Calu3 (cell line): Measurements from ENCODE around the gene DRP2. TPM values are rescaled to one million over a fixed set of nuclear protein-coding genes. Genes with fewer than 3 reads are reported as not detected.

ENCODE experiments used
- BruUV-seq: library from RNA; stranded (reverse); fragments of 400-500 nt; replicated peaks from 2 replicates; lab custom pipeline; 2021; lab: Mats Ljungman, UMichigan
- CTCF ChIA-PET: fragments of 300-600 bp; sonication (Branson Sonifier 250); formaldehyde crosslinking; loops from one replicate; lab custom pipeline; 2022; ENCODE audit warnings: antibody characterized with exemption; lab: Charles Lee
- DNase-seq: peaks from one replicate; pipeline ENCODE4 v3.0.0; 2022
- H3K27ac Mint-ChIP-seq: one replicate; pipeline ENCODE4 v1.8.0; 2022; ENCODE audit warnings: mixed read lengths; ENCODE audit not compliant: unreplicated experiment
- H3K27me3 Mint-ChIP-seq: one replicate; pipeline ENCODE4 v1.8.0; 2022; ENCODE audit warnings: mixed read lengths; ENCODE audit not compliant: unreplicated experiment
- H3K36me3 Mint-ChIP-seq: one replicate; pipeline ENCODE4 v1.8.0; 2022; ENCODE audit warnings: mild to moderate bottlenecking, moderate library complexity, mixed read lengths; ENCODE audit not compliant: insufficient read depth, unreplicated experiment
- H3K4me1 Mint-ChIP-seq: one replicate; pipeline ENCODE4 v1.8.0; 2022; ENCODE audit warnings: mild to moderate bottlenecking, low read depth, mixed read lengths; ENCODE audit not compliant: unreplicated experiment
- H3K4me3 Mint-ChIP-seq: one replicate; pipeline ENCODE4 v1.8.0; 2022; ENCODE audit warnings: mild to moderate bottlenecking, low read depth, moderate library complexity, mixed read lengths; ENCODE audit not compliant: unreplicated experiment
- H3K9me3 Mint-ChIP-seq: one replicate; pipeline ENCODE4 v1.8.0; 2022; ENCODE audit warnings: low read depth, mixed read lengths; ENCODE audit not compliant: unreplicated experiment
- intact Hi-C: fragments of 100-400 bp; cut with micrococcal nuclease; formaldehyde crosslinking; loops from one replicate; pipeline ENCODE4 v1.10.0; 2022; ENCODE audit not compliant: unreplicated experiment
- total RNA-seq: library from RNA; stranded (reverse); gene quantifications from 2 replicates; pipeline ENCODE4 v1.2.3, GENCODE V29; 2022
- TF ChIP-seq, protein P1 (sequence below): fragments of 200-600 bp; IDR thresholded peaks from one replicate; pipeline ENCODE4 v1.8.0; 2022; ENCODE audit warnings: antibody characterized with exemption; ENCODE audit not compliant: unreplicated experiment

The DRP2 gene
- total RNA-seq, 1 experiment from 2014 or later = 0.66 TPM

DNA sequence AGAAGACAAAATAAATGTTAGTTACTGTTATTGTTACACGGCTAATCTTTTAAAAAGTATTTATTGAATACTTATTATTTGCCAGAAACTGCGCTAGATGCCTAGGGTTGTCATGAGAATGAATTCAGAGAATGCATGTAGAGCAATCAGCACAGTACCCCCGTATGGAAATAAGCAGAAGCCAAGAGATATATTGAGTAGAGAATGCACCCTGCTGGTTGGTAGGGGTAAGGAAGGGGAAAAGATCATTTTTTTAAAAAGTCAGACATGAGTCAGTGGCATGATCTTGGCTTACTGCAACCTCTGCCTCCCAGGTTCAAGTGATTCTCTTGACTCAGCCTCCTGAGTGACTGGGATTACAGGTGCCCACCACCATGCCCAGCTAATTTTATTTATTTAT, 13.1 kb upstream of the DRP2 start:
- Mint-ChIP-seq H3K36me3 (no peaks in the 10 kb centered on the region), H3K27me3 (no peaks in the 10 kb centered on the region), H3K4me3 (no peak overlapping the region), H3K9me3 (no peaks in the 10 kb centered on the region), H3K4me1 (no peaks in the 10 kb centered on the region), H3K27ac (no peak overlapping the region)
- TF ChIP-seq, protein P1, sequence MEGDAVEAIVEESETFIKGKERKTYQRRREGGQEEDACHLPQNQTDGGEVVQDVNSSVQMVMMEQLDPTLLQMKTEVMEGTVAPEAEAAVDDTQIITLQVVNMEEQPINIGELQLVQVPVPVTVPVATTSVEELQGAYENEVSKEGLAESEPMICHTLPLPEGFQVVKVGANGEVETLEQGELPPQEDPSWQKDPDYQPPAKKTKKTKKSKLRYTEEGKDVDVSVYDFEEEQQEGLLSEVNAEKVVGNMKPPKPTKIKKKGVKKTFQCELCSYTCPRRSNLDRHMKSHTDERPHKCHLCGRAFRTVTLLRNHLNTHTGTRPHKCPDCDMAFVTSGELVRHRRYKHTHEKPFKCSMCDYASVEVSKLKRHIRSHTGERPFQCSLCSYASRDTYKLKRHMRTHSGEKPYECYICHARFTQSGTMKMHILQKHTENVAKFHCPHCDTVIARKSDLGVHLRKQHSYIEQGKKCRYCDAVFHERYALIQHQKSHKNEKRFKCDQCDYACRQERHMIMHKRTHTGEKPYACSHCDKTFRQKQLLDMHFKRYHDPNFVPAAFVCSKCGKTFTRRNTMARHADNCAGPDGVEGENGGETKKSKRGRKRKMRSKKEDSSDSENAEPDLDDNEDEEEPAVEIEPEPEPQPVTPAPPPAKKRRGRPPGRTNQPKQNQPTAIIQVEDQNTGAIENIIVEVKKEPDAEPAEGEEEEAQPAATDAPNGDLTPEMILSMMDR = no peak
- DNase-seq = no peak
- CTCF ChIA-PET = no interaction called here
- intact Hi-C loops = loop anchor here (1.0 kb wide), 1 partner anchor 311 kb away; no protein-coding TSS in a partner anchor
- BruUV-seq = no TSS peak

DNA sequence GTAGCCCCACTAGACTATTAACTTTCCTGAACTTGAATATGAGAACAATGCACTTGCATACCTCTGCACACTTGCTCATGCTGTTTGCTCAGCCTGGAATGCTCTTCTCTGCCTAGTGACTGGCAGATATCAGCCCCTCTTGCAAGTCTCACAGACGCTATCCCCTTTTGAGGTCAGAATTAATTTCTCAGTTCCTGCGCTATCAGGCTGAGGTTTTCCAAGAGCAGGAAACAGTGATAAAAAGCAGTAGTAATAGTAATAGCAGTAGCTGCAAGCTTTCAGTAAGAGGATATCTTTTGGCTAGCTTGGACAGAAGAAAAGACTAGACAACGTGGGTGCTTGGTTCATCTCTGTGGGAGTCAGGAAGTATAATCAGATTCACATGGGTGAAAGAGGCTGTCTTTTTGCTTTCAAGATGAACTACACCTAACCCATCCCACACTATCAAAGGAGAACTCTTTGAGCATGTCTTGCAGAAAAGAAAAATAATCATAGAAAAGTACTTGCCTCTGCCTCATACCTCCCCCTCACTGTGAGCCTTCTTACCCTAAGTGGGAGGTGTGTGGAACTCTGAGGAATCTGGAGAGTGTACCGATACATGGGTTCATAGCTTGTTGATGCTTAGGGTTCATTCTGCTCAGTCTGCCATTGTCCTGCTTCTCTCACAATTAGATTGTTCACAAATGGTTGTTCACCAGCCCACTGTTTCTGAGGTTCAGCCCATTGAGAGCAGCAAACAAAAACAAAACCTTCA, 11.3 kb upstream of the DRP2 start:
- no peaks in the 10 kb centered on the region for H3K36me3 Mint-ChIP-seq
- TF ChIP-seq, protein P1 = no peak
- no peaks in the 10 kb centered on the region for H3K27me3 Mint-ChIP-seq
- no TSS peak for BruUV-seq
- no peaks in the 10 kb centered on the region for H3K4me1 Mint-ChIP-seq
- H3K27ac Mint-ChIP-seq = no peak overlapping the region
- no peak overlapping the region for H3K4me3 Mint-ChIP-seq
- no peak for DNase-seq
- intact Hi-C loops = no loop called here
- H3K9me3 Mint-ChIP-seq = no peaks in the 10 kb centered on the region
- CTCF ChIA-PET = no interaction called here

DNA sequence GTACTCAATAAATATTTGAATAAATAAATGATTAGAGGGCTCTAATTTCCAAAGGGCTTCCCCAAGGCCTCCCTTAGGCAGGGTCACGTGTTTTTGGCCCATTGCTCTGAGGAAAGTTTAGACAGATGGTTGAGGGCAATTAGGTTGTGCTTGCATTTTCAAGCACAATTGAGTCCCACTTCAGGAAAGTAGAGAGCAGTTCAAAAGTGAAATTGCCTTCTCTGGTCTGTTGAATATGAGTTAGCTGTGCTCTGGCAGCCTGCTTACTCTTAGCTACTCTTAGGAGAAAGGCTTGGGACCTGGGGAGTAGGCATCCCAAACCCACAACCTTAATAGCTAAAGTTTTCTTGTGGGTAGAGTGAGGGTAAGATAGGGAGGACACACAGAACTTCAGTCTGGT, 9.0 kb upstream of the DRP2 start:
- BruUV-seq = no TSS peak
- TF ChIP-seq, protein P1 = no peak
- Mint-ChIP-seq H3K36me3 (no peaks in the 10 kb centered on the region), H3K4me3 (no peak overlapping the region), H3K4me1 (no peaks in the 10 kb centered on the region), H3K27me3 (peaks cover 9% of the 10 kb centered on the region), H3K9me3 (no peaks in the 10 kb centered on the region), H3K27ac (no peak overlapping the region)
- intact Hi-C loops = no loop called here
- DNase-seq = no peak
- CTCF ChIA-PET = interaction anchor here (0.6 kb wide), 1 partner anchor 26 kb away, joined by 3 read pairs; no protein-coding TSS in a partner anchor

GRCh38 chrX:101217689-101218088, 1.9 kb upstream of the DRP2 start:
- H3K4me1 Mint-ChIP-seq = no peaks in the 10 kb centered on the region
- no peaks in the 10 kb centered on the region for H3K36me3 Mint-ChIP-seq
- CTCF ChIA-PET = no interaction called here
- intact Hi-C loops = no loop called here
- H3K9me3 Mint-ChIP-seq = no peaks in the 10 kb centered on the region
- no peak overlapping the region for H3K27ac Mint-ChIP-seq
- BruUV-seq = no TSS peak
- no peak overlapping the region for H3K4me3 Mint-ChIP-seq
- DNase-seq = no peak
- H3K27me3 Mint-ChIP-seq = peaks cover 38% of the 10 kb centered on the region
- TF ChIP-seq, protein P1 = no peak
